ENCODE measurements around the gene MEX3D. TPM values are rescaled to one million over a fixed set of nuclear protein-coding genes. Genes with fewer than 3 reads are reported as not detected.

Gene MEX3D
- total RNA-seq, 1 donor from 2014 or later: 43.4 TPM

GRCh38 chr19:1505991-1506881 is 61.9 kb downstream of the MEX3D start:
- no peak for TF ChIP-seq CTCF (IDR thresholded peaks at IDR 0.05; ENCODE audit: insufficient read depth, low read length, severe bottlenecking)
- no peaks in the 10 kb centered on the region for H3K27me3 ChIP-seq (ENCODE audit: control insufficient read depth, insufficient read depth, low read length)

GRCh38 chr19:1505012-1505411 is 63.1 kb downstream of the MEX3D start:
- H3K4me3 ChIP-seq (ENCODE audit: low read depth, low read length): no peak overlapping the region
- H3K36me3 ChIP-seq (ENCODE audit: control insufficient read depth, insufficient read depth, low read length): peaks cover 1% of the 10 kb centered on the region
- TF ChIP-seq CTCF (IDR thresholded peaks at IDR 0.05; ENCODE audit: insufficient read depth, low read length, severe bottlenecking): no peak
- FAIRE-seq (no peak), DNase-seq (ENCODE audit: low read depth) (no peak)
- H3K27me3 ChIP-seq (ENCODE audit: control insufficient read depth, insufficient read depth, low read length): no peaks in the 10 kb centered on the region

More at GRCh38 chr19:1505991-1506881, 61.9 kb downstream of the MEX3D start:
- H3K36me3 ChIP-seq (ENCODE audit: control insufficient read depth, insufficient read depth, low read length): peaks cover 1% of the 10 kb centered on the region
- H3K4me3 ChIP-seq (ENCODE audit: low read depth, low read length): no peak overlapping the region
- DNase-seq (ENCODE audit: low read depth) (no peak), FAIRE-seq (no peak)

Other genes starting within 250 kb of the MEX3D start
- 101 and 109 TPM in 2 replicates for gene NDUFS7, start 184.4 kb downstream of the MEX3D start, total RNA-seq
- gene GAMT, start 166.8 kb downstream of the MEX3D start, total RNA-seq: 6.8 and 9.7 TPM in 2 replicates
- gene DAZAP1, start 160.7 kb downstream of the MEX3D start, total RNA-seq: 115 and 128 TPM in 2 replicates
- 380 and 966 TPM in 2 replicates for gene RPS15, start 129.9 kb downstream of the MEX3D start, total RNA-seq
- gene APC2, start 118.2 kb downstream of the MEX3D start, total RNA-seq: under 0.01 TPM in 2 replicates
- gene C19orf25, start 89.1 kb downstream of the MEX3D start, total RNA-seq: 24.7 and 33.3 TPM in 2 replicates
- 0.53 and 1.7 TPM in 2 replicates for gene PCSK4, start 78.0 kb downstream of the MEX3D start, total RNA-seq
- gene REEP6, start 77.1 kb downstream of the MEX3D start, total RNA-seq: 2.1 and 3.6 TPM in 2 replicates
- gene ADAMTSL5, start 55.3 kb downstream of the MEX3D start, total RNA-seq: 1.8 and 3.6 TPM in 2 replicates
- gene PLK5, start 44.2 kb downstream of the MEX3D start, total RNA-seq: not detected in 2 replicates
- gene MBD3, start 24.5 kb upstream of the MEX3D start, total RNA-seq: 64.3 and 75.3 TPM in 2 replicates
- gene UQCR11, start 37.1 kb upstream of the MEX3D start, total RNA-seq: 43.4 and 113 TPM in 2 replicates
- 68.2 and 84.5 TPM in 2 replicates for gene TCF3, start 84.3 kb upstream of the MEX3D start, total RNA-seq
- under 0.01 TPM in 2 replicates for gene ONECUT3, start 185.2 kb upstream of the MEX3D start, total RNA-seq
- 0.26 and 1.4 TPM in 2 replicates for gene ATP8B3, start 244.0 kb upstream of the MEX3D start, total RNA-seq

Measured in bronchial epithelial cell (primary cell).